ENCODE data around the gene TRPC4. TPM values are rescaled to one million over a fixed set of nuclear protein-coding genes. Genes with fewer than 3 reads are reported as not detected.
A peak's percentile ranks its signal among the peaks of the same experiment; 100 is the strongest.

The TRPC4 gene
- total RNA-seq: 8.1 TPM

DNA sequence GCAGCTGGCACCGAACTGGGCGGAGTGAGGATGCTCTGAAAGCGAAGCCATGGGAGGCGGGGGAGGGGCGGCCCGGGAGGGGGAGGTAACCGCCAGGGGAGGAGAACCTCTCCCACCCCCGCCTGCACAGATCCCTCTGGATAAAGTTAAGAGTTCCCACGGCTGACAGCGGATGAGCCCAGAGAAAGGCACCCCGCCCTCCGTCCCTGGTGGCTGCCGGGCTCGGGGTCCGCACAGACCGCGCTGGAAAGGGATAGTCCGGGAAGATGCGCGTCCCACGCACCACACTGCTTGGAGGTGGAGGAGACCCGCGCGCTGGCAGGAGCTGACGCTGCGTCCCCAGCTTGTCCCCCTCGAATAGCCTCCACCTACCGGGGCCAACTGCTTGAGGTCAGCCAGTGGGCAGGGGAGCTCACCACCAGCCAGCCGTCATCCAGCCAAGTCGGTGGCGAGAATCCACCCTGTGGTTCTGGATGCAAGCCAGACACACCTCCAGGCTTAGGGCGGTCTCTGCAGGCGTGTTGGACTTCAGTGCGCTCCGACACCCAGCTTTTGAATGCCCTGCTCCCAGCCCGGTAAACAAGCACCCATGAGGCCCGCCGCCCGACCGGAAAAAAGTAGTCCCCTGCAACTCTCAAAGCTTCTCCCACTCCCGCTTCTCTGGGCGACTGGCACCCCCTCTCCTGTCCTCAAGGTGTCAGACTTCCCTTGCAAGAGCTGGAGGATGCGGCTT lies at the start of gene TRPC4:
TRPC4 (minus strand) TSS at position 17 of the 733 bp plus-strand sequence. CDS start 86,439 bp downstream, outside the sequence.
- Histone ChIP-seq H3K4me3 (peak within 1 kb of the TSS; percentile 68 to 75), H3K4me1 (no peaks in the 10 kb centered on the region), H3K9me3 (no peaks in the 10 kb centered on the region), H3K36me3 (no peaks in the 10 kb centered on the region), H3K27ac (peak within 1 kb of the TSS; percentile 9 to 48), H3K27me3 (no peaks in the 10 kb centered on the region)
- TF ChIP-seq, protein P1, sequence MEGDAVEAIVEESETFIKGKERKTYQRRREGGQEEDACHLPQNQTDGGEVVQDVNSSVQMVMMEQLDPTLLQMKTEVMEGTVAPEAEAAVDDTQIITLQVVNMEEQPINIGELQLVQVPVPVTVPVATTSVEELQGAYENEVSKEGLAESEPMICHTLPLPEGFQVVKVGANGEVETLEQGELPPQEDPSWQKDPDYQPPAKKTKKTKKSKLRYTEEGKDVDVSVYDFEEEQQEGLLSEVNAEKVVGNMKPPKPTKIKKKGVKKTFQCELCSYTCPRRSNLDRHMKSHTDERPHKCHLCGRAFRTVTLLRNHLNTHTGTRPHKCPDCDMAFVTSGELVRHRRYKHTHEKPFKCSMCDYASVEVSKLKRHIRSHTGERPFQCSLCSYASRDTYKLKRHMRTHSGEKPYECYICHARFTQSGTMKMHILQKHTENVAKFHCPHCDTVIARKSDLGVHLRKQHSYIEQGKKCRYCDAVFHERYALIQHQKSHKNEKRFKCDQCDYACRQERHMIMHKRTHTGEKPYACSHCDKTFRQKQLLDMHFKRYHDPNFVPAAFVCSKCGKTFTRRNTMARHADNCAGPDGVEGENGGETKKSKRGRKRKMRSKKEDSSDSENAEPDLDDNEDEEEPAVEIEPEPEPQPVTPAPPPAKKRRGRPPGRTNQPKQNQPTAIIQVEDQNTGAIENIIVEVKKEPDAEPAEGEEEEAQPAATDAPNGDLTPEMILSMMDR (IDR thresholded peaks at IDR 0.05): peak in 2 of 3 experiments; percentile 24 to 47
- intact Hi-C loops (cut with DNase I): loop anchor here (10.0 kb wide), 1 partner anchor 485 kb away; no protein-coding TSS in a partner anchor
- peak in 1 of 2 donors; percentile 64 for DNase-seq (ENCODE audit: low spot score in 2 of 2)

DNA sequence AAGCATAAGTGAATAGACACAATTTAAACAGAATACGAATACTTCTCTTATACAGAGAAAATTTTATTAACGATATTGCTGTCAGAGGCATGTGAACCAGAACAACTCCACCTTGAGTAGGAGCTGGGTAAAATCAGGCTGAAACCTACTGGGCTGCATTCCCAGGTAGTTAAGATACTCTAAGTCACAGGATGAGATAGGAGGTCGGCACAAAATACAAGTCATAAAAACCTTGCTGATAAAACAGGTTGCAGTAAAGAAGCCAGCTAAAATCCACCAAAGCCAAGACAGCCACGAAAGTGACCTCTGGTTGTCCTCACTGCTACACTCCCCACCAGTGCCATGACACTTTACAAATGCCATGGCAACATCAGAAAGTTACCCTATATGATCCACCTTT lies 49.2 kb upstream of the TRPC4 start:
- Histone ChIP-seq H3K9me3 (no peaks in the 10 kb centered on the region), H3K36me3 (no peaks in the 10 kb centered on the region), H3K27ac (no peak overlapping the region), H3K4me1 (no peaks in the 10 kb centered on the region), H3K27me3 (no peaks in the 10 kb centered on the region), H3K4me3 (no peak overlapping the region)
- TF ChIP-seq, protein P1 (IDR thresholded peaks at IDR 0.05): no peak
- intact Hi-C loops (cut with DNase I): no loop called here
- no peak for DNase-seq (ENCODE audit: low spot score in 2 of 2)

DNA sequence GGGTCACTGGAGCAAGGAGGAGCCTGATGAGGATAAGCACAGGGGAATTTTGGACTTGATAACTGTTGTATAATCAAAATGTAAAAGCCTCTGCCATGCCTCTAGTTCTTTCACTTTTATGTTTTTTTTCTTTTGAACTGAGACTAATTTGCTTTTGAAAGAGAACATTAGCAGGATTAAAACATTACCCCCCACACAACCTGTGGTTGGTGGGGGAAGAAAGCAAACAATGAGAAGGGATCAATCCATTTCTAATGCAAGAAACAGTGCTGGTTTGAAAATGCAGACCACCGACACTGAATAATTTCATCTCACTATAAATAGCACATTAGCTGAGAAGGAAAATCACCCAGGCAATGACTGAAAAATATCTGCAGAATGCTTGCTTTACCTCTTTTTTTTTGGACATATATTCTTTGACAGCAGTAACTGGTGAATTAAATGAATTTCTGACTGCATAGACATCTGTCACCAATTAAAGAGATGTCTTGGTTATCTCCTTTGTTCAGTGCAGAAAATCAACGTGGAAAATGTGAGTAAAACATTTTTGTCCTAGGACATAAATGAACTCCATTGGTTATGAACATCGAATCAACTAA lies 48.6 kb upstream of the TRPC4 start:
- intact Hi-C loops (cut with DNase I): no loop called here
- H3K4me3 ChIP-seq: no peak overlapping the region
- H3K9me3 ChIP-seq: no peaks in the 10 kb centered on the region
- DNase-seq (ENCODE audit: low spot score in 2 of 2): no peak
- TF ChIP-seq, protein P1 (IDR thresholded peaks at IDR 0.05): no peak
- no peaks in the 10 kb centered on the region for H3K4me1 ChIP-seq
- no peaks in the 10 kb centered on the region for H3K36me3 ChIP-seq
- no peaks in the 10 kb centered on the region for H3K27me3 ChIP-seq
- H3K27ac ChIP-seq: no peak overlapping the region

DNA sequence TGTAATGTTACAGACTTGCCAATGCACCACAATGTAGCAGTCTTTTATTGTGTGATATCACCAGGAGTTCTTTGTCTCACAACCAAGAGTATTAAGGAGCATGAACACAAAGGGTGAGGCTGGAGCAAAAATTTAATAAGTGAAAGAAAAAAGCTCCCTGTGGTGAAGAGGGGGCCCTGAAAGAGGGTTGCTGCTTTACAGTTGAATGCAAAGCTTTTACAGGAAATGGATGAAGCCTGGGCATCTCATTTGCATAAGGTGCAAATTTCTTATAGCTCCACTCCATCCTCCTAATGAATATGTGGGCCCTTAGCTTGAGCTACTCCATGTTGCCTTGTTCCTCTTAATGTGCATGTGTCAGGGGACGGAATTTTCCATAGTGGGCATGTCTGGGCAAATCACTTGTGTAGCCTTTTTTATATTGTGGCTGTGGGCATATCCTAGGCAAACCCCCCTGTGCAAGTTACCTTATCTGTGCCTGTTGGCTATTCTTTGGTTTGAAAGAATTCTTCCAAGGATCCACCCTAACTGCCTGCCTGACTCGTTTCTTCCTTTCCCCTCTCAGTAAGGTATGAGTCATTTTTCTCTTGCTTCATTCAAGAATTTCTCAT lies 45.3 kb upstream of the TRPC4 start:
- Histone ChIP-seq H3K27me3 (no peaks in the 10 kb centered on the region), H3K27ac (no peak overlapping the region), H3K9me3 (no peaks in the 10 kb centered on the region), H3K36me3 (no peaks in the 10 kb centered on the region), H3K4me3 (no peak overlapping the region), H3K4me1 (no peaks in the 10 kb centered on the region)
- intact Hi-C loops (cut with DNase I): no loop called here
- no peak for DNase-seq (ENCODE audit: low spot score in 2 of 2)
- TF ChIP-seq, protein P1 (IDR thresholded peaks at IDR 0.05): no peak

DNA sequence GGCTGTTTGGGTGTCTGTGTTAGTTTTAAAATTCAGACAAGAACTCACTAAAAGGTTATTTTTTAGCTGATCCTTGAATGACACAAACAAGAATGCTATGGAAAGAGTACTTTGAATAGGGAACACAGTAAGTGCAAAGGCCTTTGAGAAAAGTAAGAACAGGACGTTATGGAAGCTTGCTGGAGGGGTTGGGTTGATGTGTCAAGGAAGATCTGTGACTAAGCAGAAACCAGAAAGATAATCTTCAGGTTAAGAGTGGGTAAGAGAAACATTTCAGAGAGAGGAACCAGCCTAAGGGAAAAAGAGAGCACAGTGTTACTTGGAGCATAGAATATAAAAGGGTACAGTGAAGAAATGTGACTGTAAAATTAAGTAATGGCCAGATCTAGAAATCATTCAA lies 41.2 kb upstream of the TRPC4 start:
- H3K4me3 ChIP-seq: no peak overlapping the region
- no peaks in the 10 kb centered on the region for H3K9me3 ChIP-seq
- TF ChIP-seq, protein P1 (IDR thresholded peaks at IDR 0.05): no peak
- H3K36me3 ChIP-seq: no peaks in the 10 kb centered on the region
- H3K27ac ChIP-seq: no peak overlapping the region
- H3K4me1 ChIP-seq: no peaks in the 10 kb centered on the region
- intact Hi-C loops (cut with DNase I): no loop called here
- no peaks in the 10 kb centered on the region for H3K27me3 ChIP-seq
- no peak for DNase-seq (ENCODE audit: low spot score in 2 of 2)
